ENCODE measurements around the gene CD164L2.
"Not testable (repeated sequence)": the region's sequence is repeated elsewhere in the genome, so short reads cannot be mapped to it uniquely, and the experiment has no call there.

The CD164L2 gene

GRCh38 chr1:27383039-27383605, at the start of gene CD164L2:
Gene CD164L2, minus strand, starts transcription at chr1:27383333. Its CDS starts 94 bp downstream, at chr1:27383239.
- TF ChIP-seq, protein P1, sequence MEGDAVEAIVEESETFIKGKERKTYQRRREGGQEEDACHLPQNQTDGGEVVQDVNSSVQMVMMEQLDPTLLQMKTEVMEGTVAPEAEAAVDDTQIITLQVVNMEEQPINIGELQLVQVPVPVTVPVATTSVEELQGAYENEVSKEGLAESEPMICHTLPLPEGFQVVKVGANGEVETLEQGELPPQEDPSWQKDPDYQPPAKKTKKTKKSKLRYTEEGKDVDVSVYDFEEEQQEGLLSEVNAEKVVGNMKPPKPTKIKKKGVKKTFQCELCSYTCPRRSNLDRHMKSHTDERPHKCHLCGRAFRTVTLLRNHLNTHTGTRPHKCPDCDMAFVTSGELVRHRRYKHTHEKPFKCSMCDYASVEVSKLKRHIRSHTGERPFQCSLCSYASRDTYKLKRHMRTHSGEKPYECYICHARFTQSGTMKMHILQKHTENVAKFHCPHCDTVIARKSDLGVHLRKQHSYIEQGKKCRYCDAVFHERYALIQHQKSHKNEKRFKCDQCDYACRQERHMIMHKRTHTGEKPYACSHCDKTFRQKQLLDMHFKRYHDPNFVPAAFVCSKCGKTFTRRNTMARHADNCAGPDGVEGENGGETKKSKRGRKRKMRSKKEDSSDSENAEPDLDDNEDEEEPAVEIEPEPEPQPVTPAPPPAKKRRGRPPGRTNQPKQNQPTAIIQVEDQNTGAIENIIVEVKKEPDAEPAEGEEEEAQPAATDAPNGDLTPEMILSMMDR (IDR thresholded peaks at IDR 0.05), result no peak
- no peaks in the 10 kb centered on the region for H3K27me3 ChIP-seq (ENCODE audit: control insufficient read depth, insufficient read depth, low read length)
- H3K4me1 ChIP-seq, result no peaks in the 10 kb centered on the region
- H3K4me2 ChIP-seq (ENCODE audit: low read length), result peak within 1 kb of the TSS; percentile 38
- no peak within 1 kb of the TSS for H3K4me3 ChIP-seq (ENCODE audit: low read depth, low read length)
- no peak within 1 kb of the TSS for H3K27ac ChIP-seq
- H3K9me3 ChIP-seq (ENCODE audit: control insufficient read depth, low read length), result no peaks in the 10 kb centered on the region
- no peaks in the 10 kb centered on the region for H3K79me2 ChIP-seq
- H3K36me3 ChIP-seq (ENCODE audit: control insufficient read depth, insufficient read depth, low read length), result no peaks in the 10 kb centered on the region
- no peak within 1 kb of the TSS for H3K9ac ChIP-seq
- H2AFZ ChIP-seq, result no peak within 1 kb of the TSS

GRCh38 chr1:27432725-27433124, 49.6 kb upstream of the CD164L2 start:
- not testable (repeated sequence) for H3K36me3 ChIP-seq (ENCODE audit: control insufficient read depth, insufficient read depth, low read length); H2AFZ ChIP-seq; H3K9me3 ChIP-seq (ENCODE audit: control insufficient read depth, low read length); H3K27ac ChIP-seq; H3K4me3 ChIP-seq (ENCODE audit: low read depth, low read length); H3K27me3 ChIP-seq (ENCODE audit: control insufficient read depth, insufficient read depth, low read length); H3K9ac ChIP-seq; H3K4me2 ChIP-seq (ENCODE audit: low read length); H3K4me1 ChIP-seq
- peaks cover 14% of the 10 kb centered on the region for H3K79me2 ChIP-seq

GRCh38 chr1:27431601-27431940, 48.4 kb upstream of the CD164L2 start:
- Histone ChIP-seq H3K4me1 (peaks cover 7% of the 10 kb centered on the region), H3K27ac (peak overlapping the region; percentile 66)

DNA sequence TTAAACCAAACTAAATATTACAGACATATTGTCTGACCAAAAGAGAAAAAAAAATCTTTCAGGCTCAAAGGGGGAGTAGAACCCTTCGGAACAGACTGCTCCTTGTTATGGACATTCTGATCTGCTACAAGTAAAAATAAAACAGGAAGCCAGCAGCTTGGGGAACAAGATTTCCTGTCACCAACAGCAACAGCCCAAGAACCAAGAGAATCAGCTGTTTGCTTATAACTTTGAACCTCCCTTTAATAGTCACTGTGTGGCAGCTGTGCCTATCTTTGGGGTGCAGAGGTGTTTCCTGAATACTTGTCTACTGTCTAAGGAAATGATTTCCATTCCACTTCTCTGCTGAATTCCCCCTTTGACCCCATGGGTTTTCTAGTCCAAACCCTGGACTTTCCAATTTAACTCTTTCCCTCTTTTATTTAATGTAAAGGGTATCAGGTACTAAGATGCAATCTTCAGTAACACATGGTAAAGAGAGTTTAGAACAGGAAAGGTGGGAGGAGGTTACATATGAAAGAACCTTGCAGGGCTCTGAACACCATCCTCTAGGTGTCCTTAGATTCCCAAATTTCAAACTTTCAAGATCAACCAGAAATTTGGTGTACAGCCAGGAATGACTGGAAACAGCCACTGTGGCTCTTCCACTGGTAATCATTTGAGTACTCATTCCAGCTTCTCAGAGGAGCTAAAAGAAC, 47.9 kb upstream of the CD164L2 start:
- no peak overlapping the region for H3K9ac ChIP-seq
- TF ChIP-seq, protein P1 (IDR thresholded peaks at IDR 0.05), result no peak
- H3K4me1 ChIP-seq, result peaks cover 7% of the 10 kb centered on the region
- H3K9me3 ChIP-seq (ENCODE audit: control insufficient read depth, low read length), result no peaks in the 10 kb centered on the region
- no peak overlapping the region for H3K4me3 ChIP-seq (ENCODE audit: low read depth, low read length)
- H2AFZ ChIP-seq, result no peak overlapping the region
- H3K27ac ChIP-seq, result peak overlapping the region; percentile 66
- peaks cover 15% of the 10 kb centered on the region for H3K79me2 ChIP-seq
- no peak overlapping the region for H3K4me2 ChIP-seq (ENCODE audit: low read length)
- no peaks in the 10 kb centered on the region for H3K36me3 ChIP-seq (ENCODE audit: control insufficient read depth, insufficient read depth, low read length)
- H3K27me3 ChIP-seq (ENCODE audit: control insufficient read depth, insufficient read depth, low read length), result no peaks in the 10 kb centered on the region

More at GRCh38 chr1:27431601-27431940, 48.4 kb upstream of the CD164L2 start:
- Histone ChIP-seq H3K36me3 (ENCODE audit: control insufficient read depth, insufficient read depth, low read length) (no peaks in the 10 kb centered on the region), H3K4me2 (ENCODE audit: low read length) (no peak overlapping the region), H3K9ac (no peak overlapping the region), H3K27me3 (ENCODE audit: control insufficient read depth, insufficient read depth, low read length) (no peaks in the 10 kb centered on the region), H3K79me2 (peaks cover 14% of the 10 kb centered on the region), H3K9me3 (ENCODE audit: control insufficient read depth, low read length) (no peaks in the 10 kb centered on the region), H2AFZ (no peak overlapping the region), H3K4me3 (ENCODE audit: low read depth, low read length) (no peak overlapping the region)
- TF ChIP-seq, protein P1 (IDR thresholded peaks at IDR 0.05), result no peak

GRCh38 chr1:27429029-27429425, 45.9 kb upstream of the CD164L2 start:
- no peak overlapping the region for H3K4me2 ChIP-seq (ENCODE audit: low read length)
- peaks cover 16% of the 10 kb centered on the region for H3K79me2 ChIP-seq
- H3K9me3 ChIP-seq (ENCODE audit: control insufficient read depth, low read length), result no peaks in the 10 kb centered on the region
- no peak overlapping the region for H3K9ac ChIP-seq
- no peaks in the 10 kb centered on the region for H3K36me3 ChIP-seq (ENCODE audit: control insufficient read depth, insufficient read depth, low read length)
- peaks cover 3% of the 10 kb centered on the region for H3K4me1 ChIP-seq
- TF ChIP-seq, protein P1 (IDR thresholded peaks at IDR 0.05), result no peak
- H3K27ac ChIP-seq, result no peak overlapping the region
- no peak overlapping the region for H2AFZ ChIP-seq
- no peaks in the 10 kb centered on the region for H3K27me3 ChIP-seq (ENCODE audit: control insufficient read depth, insufficient read depth, low read length)
- H3K4me3 ChIP-seq (ENCODE audit: low read depth, low read length), result no peak overlapping the region
